Uterus (tissue), 2 donors: Measurements from ENCODE around the gene MIEF1.

Source experiments
- POLR2A ChIP-seq, 2 donors: fragments of 450-650 bp; IDR thresholded peaks; one replicate each; pipeline ENCODE4 v1.6.1; 2016; ENCODE audit warnings: antibody characterized with exemption in 2 of 2, mild to moderate bottlenecking in 1 of 2, moderate library complexity in 1 of 2
- TF ChIP-seq, protein P1 (sequence below), 4 experiments: fragments of 200-600 bp in 2 of 4; fragments of 450-650 bp in 2 of 4; sonication (generic) in 2 of 4; IDR thresholded peaks; one replicate each; pipeline ENCODE4 v1.5.1; 2016 to 2019; ENCODE audit warnings: antibody characterized with exemption in 4 of 4, mild to moderate bottlenecking in 2 of 4, moderate library complexity in 1 of 4

DNA sequence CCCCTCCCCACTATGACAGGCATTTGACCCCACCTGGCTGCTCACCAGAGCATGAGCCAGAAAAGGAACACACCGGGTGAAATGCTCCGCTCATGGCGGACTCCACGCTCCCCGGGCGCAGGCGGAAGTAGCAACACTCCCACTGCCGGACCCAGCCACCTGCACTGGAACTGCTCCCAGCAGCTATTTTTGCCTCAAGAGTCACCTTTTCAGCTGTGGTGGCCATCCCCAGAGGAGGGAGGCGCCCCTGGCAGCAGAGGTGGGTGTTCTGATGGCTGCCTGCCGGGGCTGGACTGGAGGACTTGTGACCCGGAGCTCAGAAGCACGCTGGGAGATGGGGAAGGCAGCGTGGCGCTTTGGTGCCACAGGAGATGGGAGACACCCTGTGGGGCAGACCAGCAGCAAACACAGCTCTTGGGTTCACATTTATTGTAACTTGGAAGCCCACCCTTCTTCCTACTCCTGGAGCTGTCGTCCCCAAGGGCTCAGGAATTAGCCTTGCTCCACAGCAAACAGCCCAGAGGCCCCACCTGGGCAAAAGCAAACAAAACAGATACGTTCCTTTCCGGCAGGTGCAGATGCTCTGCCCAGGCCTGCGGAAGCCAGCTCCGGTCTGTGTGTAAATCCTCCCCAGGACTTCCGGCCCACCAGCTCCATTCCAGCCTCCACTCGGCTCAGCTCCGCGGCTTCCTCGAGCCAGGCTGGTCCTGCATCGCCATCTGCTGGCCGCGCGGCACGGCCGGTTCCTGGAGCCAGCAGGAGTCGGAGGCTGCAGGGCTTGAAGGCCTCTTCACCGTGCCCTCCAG lies 26.8 kb downstream of the MIEF1 start:
- TF ChIP-seq, protein P1, sequence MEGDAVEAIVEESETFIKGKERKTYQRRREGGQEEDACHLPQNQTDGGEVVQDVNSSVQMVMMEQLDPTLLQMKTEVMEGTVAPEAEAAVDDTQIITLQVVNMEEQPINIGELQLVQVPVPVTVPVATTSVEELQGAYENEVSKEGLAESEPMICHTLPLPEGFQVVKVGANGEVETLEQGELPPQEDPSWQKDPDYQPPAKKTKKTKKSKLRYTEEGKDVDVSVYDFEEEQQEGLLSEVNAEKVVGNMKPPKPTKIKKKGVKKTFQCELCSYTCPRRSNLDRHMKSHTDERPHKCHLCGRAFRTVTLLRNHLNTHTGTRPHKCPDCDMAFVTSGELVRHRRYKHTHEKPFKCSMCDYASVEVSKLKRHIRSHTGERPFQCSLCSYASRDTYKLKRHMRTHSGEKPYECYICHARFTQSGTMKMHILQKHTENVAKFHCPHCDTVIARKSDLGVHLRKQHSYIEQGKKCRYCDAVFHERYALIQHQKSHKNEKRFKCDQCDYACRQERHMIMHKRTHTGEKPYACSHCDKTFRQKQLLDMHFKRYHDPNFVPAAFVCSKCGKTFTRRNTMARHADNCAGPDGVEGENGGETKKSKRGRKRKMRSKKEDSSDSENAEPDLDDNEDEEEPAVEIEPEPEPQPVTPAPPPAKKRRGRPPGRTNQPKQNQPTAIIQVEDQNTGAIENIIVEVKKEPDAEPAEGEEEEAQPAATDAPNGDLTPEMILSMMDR (IDR thresholded peaks at IDR 0.05), result peak; percentile 97 to 99 (median 98)
- TF ChIP-seq POLR2A (IDR thresholded peaks at IDR 0.05), result peak in 1 of 2 donors; percentile 82
